Stimulated activated CD4-positive, alpha-beta T cell treated with anti-CD3 and anti-CD28 coated beads, Interleukin-1b, Interleukin-23, amount 100 ng/mL, for 24 hours (primary cell): Measurements from ENCODE around the gene TPRG1.
"Not testable (repeated sequence)": the region's sequence is repeated elsewhere in the genome, so short reads cannot be mapped to it uniquely, and the experiment has no call there.

Experiments used
- DNase-seq, 4 experiments: peaks; one replicate each; pipeline ENCODE4 v3.0.0-alpha.2; 2020; ENCODE audit warnings: low read depth in 4 of 4, low spot score in 1 of 4

TPRG1 gene

DNA sequence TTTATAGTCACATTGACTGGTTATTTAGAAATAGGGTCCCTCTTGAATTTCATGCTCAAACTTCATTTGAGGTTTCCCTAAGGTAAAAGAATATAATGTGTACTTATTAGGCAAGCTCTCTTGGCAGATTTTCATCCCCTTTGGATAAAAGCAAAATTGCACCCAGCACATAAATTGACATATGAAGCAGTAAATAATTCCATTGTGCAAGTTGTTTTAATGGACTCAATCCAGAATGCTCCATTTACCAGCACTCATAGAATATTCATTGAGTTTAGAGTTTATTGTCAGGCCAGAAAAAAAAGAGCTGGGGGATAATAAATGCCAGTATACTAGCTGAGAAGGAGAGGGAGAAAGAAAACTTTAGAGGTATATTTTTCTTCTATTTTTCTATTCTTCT is 136.8 kb downstream of the TPRG1 start:
- DNase-seq = no peak

DNA sequence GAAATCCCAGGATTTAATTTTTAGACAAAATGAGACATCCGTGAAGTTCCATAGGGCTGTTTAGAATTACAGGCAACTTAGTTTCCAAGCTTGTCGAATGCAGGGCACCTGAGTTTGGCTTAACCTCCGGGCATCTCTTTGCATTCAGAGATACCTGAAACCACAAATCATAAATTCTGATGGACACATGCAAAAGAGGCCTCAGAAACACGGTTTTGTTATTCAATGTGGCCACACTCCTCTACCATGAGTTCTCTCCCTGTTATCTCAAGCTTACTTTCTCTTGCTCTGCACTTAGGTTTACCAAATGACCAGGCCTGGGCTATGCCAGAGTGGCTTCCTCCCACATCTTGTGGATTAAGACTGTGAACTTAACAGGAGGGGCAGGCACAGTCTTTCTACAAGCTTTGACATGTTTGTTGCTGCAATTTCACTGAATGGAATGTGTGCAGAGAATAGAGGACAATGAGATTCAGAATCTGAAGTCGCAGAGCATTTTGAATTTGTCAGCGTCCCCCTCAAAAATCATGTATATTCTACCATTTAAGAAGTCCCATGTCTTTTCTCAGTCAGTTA is 137.7 kb downstream of the TPRG1 start:
- DNase-seq = no peak

GRCh38 chr3:189311521-189311920 is 139.8 kb downstream of the TPRG1 start:
- DNase-seq = no peak

- DNase-seq = no peak
These were observed 141.1 kb downstream of the TPRG1 start for GRCh38 chr3:189312866-189313265.

DNA sequence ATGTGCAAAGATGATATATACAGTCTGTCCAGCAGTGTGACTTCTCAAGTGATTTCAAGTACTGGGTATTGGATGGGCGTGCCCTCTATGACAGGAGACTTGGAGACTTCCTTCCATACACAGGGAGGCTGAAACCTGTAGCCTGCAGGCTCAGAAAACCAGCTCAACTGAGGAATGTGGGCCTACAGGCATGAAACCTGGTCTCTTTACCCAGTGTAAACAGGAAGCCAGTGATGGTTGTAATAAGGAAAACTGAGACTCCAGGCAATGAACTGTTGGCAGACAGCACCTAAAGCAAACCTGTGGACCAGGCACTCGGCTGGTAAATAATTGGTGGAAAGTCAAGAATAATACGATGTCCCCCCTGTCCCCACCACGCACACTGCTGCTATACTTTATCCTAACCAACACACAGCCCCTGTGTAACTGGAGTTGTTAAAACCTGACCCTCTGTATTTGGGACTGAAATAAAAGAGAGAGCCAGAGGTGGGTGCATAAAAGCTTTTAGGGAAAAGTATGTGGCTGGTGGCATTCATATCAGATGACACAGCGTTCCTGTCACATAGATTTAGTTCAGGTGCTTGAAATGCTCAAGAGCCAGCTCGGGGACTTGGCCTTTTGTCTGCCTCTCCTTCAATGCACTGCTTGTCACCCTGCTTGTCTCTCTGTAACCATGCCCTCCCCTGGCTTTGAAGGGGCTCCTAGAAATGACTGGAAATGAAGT is 144.7 kb downstream of the TPRG1 start:
- no peak for DNase-seq

GRCh38 chr3:189317911-189318310 is 146.1 kb downstream of the TPRG1 start:
- no peak for DNase-seq

DNA sequence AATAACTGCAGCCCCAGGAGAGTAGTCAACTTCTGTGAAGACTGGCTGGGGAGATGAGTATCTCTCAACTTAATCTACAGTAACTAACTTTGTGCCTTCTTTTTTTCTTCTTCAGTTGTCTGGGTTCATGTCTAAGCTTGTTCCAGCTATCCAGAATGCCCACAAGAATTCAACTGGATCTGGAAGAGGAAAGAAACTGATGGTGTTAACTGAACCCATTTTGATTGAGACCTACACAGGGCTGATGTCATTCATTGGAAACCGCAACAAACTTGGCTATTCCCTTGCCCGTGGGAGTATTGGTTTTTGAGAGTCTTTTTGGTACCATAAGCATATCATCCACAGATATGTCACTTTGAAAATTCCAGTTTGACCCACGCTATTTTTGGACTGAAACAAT is 148.7 kb downstream of the TPRG1 start:
- DNase-seq = no peak

DNA sequence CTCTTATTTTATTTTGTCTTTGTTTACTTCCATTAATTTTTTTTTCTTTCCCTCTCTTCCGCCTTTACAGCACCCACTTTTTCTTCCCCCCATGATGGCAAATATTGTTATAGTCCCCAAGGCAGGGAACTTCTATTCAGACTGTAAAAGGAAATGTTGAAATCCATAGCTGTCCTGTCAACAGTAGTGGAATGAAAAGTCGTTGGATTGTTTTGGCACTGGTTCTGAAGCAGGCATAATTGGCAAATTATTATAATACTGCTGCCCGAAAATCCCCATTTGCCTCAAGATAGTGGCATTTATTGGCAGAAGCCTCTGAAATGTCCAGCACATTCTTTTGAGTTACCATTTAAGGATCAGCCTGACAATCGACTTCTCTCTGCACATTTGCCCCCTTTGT is 150.6 kb downstream of the TPRG1 start:
- no peak for DNase-seq

- DNase-seq = peak; percentile 38 to 64 (median 54)
These were observed 152.9 kb downstream of the TPRG1 start for GRCh38 chr3:189324538-189325138.

DNA sequence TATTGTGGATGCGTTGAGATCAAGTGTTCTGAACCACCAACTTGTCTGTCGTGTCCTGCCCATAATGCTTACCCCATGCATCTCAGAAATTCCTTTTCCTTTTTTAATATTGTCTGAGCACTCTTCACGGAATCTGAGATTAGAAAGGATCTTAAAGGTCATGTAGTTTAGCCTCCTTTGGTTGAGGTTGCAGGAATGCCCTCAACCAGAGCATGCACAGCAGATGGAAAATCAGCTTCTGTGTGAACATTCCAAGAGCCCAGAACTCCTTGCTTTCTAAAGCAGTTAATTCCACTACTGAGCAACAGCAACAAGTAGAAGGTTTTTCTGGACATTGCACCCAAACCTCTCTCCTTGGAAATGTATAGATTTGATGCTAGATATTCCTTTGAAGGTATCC is 153.7 kb downstream of the TPRG1 start:
- no peak for DNase-seq

- not testable (repeated sequence) for DNase-seq
These were observed 157.9 kb downstream of the TPRG1 start for GRCh38 chr3:189329630-189330029.

GRCh38 chr3:189330066-189330465 is 158.3 kb downstream of the TPRG1 start:
- DNase-seq = no peak

- no peak for DNase-seq
These were observed 159.2 kb downstream of the TPRG1 start for GRCh38 chr3:189331002-189331418.

DNA sequence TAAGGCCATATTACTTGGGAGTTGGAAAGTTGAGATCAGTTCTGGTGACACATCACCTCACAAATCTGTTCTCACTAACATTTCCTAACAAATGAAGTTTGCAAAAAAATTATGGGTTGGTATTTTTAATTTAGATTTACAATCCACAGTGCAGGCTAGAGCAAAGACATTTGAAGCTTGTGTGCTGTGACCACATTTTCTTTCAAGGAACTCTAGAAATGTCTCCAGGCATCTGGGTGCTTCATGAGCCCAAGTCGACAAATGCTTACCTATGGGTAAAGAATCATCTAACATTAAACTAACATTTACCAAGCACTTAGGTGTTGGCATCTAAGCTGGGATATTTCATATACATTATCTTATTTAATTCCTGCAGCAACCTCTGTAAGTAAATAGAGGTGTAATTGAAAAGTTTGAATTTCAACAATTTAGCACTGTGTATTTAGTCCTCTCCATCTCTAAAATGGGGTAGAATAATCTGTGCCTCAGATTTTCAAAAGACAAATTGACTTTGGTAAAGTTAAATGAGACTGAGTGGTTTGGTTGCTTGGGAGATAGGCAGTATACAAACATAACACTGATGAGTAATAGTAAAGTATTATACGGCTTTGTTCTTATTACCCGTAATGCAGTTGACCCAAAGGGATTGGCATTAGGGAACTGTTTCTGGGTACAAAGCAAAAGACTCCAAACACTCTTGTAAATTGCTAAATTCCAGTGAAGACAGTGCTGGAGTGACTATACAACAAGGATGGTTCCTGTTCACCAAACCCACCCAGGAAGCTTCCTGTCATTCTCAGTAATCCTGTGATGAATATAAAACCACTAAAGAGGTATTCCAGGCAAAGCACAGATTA is 162.5 kb downstream of the TPRG1 start:
- no peak for DNase-seq

DNA sequence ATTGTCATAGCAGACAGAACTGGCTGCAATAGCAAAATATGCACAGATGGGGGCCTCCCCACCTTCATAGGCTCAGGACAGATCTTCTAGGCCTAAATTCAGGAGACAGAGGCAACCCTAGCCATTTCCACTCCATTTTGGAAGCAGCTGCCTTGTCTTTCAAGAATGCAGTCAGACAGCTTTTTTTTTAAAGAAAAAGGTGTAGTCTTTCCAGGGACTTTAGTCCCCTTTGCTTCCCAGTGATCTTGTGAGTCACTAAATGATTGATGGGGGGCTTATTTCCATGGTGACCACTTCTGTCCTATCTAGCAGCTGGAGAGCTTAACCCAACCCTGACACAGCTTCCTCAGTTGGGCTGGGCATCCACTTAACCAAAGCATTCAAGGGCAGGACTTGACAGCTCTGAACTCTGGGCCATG is 165.9 kb downstream of the TPRG1 start:
- DNase-seq = no peak

- no peak for DNase-seq
These were observed 166.6 kb downstream of the TPRG1 start for GRCh38 chr3:189338366-189338765.

- no peak for DNase-seq
These were observed 168.2 kb downstream of the TPRG1 start for GRCh38 chr3:189339996-189340395.

DNA sequence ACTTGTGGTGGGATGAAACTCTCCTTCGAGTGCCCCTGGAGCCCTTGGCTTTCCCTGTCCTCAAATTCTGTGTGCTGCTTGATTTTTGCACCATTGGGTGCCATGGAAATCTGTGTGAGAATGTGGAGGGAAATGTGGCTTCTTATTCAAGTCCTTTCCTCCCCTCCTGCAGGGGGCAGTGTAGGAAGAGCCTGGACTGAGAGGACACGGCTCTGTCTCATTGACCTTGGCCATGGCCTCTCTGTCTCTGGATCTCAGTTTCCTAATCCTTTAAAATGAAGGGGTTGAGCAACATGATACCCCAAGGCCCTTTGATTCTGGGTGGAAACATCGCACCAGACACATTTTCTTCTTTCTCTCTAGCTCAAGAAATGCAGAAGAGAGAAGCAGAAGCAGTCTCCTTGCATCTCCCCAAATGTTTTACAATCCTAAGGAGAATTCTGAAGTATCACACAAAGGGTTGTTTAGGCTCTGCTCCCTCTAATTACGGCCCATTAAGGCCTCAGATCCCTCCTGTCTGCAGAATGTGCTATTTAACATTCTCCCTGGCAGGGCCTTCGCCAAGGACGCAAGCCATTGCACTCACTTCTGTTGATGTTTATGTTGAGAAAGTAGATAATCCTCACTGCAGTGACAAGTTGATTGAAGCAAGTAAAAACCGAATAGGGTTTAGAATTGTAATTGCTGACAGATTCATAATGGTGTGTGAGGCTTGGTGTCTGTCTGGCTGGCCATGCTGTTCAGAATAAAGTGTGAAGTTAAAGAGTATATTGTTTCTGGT is 169.1 kb downstream of the TPRG1 start:
- DNase-seq = no peak

DNA sequence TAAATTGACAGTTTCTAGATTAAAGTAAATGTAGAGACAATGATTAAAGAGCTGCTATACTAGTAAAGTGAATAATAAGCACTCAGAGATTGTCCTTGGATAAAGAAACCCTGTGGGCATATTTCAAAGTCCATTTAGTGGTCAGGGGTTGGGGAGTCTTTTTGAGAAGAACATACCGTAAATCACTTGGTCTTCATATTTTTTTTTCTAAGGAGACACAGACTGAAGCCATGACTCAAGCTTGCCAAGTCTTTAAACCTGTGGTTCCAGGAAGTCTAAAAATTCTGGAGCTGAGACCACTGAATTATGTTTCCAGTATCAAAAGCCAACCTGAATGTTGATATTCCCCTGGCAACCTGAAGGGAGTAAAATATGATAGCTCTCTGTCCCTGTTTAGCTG is 171.0 kb downstream of the TPRG1 start:
- DNase-seq = no peak

DNA sequence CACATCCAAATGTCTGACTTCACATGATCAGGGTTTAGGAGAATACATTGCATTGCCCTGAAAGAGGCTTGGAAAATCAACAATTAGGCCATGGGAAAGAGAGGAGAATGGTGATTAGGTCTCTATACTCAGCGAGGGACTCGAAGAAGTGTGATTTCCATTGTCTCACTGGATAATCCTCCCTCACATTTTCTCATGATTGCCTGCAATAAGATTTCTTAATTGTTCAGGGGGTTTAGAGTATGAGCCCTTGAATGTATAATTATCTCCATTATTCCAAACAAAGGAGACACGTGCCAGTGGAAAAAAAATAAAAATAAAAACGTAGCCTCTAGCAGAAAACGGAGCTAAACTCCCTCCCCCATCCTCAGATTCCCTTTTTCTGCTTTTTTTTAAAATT is 173.2 kb downstream of the TPRG1 start:
- no peak for DNase-seq

DNA sequence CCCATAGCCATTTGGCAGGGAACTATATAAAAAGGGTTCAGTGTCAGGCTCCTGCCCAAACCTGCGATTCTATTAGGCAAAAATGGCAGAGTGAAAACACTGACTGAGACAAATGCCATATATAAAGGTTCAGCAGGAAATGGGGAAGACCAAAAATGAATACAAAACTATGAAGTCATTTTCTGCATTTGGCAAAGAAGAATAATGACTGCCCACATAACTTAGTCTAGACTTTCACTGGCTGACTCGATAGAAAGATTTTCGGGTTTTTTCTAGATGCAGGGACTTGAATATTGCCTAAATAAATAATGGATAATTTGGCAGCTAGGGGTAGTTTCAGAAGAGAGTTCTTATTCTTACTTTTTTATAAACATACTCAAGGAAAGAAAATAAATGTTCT is 178.0 kb downstream of the TPRG1 start:
- DNase-seq = no peak
